Stomach (tissue), 4 donors: ENCODE measurements around the gene ZNF423.

Experiments used
- EP300 ChIP-seq: sonication (generic); formaldehyde crosslinking; IDR thresholded peaks from one replicate; pipeline ENCODE4 v1.6.1; 2017; ENCODE audit warnings: antibody characterized with exemption
- POLR2A ChIP-seq, 4 donors: fragments of 450-650 bp; IDR thresholded peaks; one replicate each; pipeline ENCODE4 v1.6.1; 2016; ENCODE audit warnings: antibody characterized with exemption in 4 of 4, control low read depth in 2 of 4, mild to moderate bottlenecking in 1 of 4, moderate library complexity in 1 of 4
- POLR2AphosphoS5 ChIP-seq, 3 donors: sonication (generic); formaldehyde crosslinking; IDR thresholded peaks; one replicate each; pipeline ENCODE4 v1.6.1; 2016; ENCODE audit warnings: antibody characterized with exemption in 3 of 3
- TF ChIP-seq, protein P1 (sequence below), 7 experiments: fragments of 450-650 bp in 4 of 7; fragments of 200-600 bp in 3 of 7; sonication (generic) in 3 of 7; IDR thresholded peaks; one replicate each; pipeline ENCODE4 v1.5.1; 2016 to 2019; ENCODE audit warnings: antibody characterized with exemption in 7 of 7, control low read depth in 2 of 7, mild to moderate bottlenecking in 1 of 7

DNA sequence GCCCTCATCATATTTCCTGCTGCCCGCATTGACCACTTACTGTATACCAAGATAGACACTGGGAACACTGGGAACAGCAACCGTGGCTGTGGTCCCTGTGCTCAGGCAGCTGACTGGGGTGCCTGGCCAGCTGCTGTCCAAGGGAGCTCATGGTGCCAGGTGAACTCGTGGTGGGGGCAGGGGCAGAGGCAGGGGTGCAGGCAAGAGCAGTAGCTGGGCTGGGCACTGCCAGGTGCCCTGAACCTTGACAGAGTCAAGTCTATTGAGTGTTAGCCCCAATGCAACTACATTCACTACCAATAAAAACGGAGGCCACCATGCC, 279.8 kb downstream of the ZNF423 start:
- TF ChIP-seq POLR2AphosphoS5 (IDR thresholded peaks at IDR 0.05) = no peak
- TF ChIP-seq, protein P1, sequence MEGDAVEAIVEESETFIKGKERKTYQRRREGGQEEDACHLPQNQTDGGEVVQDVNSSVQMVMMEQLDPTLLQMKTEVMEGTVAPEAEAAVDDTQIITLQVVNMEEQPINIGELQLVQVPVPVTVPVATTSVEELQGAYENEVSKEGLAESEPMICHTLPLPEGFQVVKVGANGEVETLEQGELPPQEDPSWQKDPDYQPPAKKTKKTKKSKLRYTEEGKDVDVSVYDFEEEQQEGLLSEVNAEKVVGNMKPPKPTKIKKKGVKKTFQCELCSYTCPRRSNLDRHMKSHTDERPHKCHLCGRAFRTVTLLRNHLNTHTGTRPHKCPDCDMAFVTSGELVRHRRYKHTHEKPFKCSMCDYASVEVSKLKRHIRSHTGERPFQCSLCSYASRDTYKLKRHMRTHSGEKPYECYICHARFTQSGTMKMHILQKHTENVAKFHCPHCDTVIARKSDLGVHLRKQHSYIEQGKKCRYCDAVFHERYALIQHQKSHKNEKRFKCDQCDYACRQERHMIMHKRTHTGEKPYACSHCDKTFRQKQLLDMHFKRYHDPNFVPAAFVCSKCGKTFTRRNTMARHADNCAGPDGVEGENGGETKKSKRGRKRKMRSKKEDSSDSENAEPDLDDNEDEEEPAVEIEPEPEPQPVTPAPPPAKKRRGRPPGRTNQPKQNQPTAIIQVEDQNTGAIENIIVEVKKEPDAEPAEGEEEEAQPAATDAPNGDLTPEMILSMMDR (IDR thresholded peaks at IDR 0.05) = no peak
- no peak for TF ChIP-seq POLR2A (IDR thresholded peaks at IDR 0.05)
- TF ChIP-seq EP300 = no peak
